ENCODE results near the gene CEMIP.
A peak's percentile ranks its signal among the peaks of the same experiment; 100 is the strongest.

The CEMIP gene

GRCh38 chr15:80778964-80779657, at the start of gene CEMIP:
Gene CEMIP, plus strand, starts transcription at chr15:80779370. Its CDS starts 94,510 bp downstream, at chr15:80873880.
- DNase-seq (ENCODE audit: low spot score), result peak; percentile 49

GRCh38 chr15:80730387-80730786, 48.8 kb upstream of the CEMIP start:
- no peak for DNase-seq (ENCODE audit: low spot score)

- DNase-seq (ENCODE audit: low spot score), result no peak
Observed at GRCh38 chr15:80730926-80731325, 48.2 kb upstream of the CEMIP start.

- no peak for DNase-seq (ENCODE audit: low spot score)
Observed at GRCh38 chr15:80732167-80732566, 47.0 kb upstream of the CEMIP start.

- DNase-seq (ENCODE audit: low spot score), result no peak
Observed at GRCh38 chr15:80732818-80733217, 46.4 kb upstream of the CEMIP start.

GRCh38 chr15:80733460-80733859, 45.7 kb upstream of the CEMIP start:
- no peak for DNase-seq (ENCODE audit: low spot score)

- DNase-seq (ENCODE audit: low spot score), result peak; percentile 20
Observed at GRCh38 chr15:80735344-80735743, 43.8 kb upstream of the CEMIP start.

GRCh38 chr15:80736560-80736959, 42.6 kb upstream of the CEMIP start:
- DNase-seq (ENCODE audit: low spot score), result no peak

GRCh38 chr15:80739919-80740318, 39.3 kb upstream of the CEMIP start:
- no peak for DNase-seq (ENCODE audit: low spot score)

- DNase-seq (ENCODE audit: low spot score), result no peak
Observed at GRCh38 chr15:80742081-80742480, 37.1 kb upstream of the CEMIP start.

- DNase-seq (ENCODE audit: low spot score), result no peak
Observed at GRCh38 chr15:80743189-80743833, 35.9 kb upstream of the CEMIP start.

- peak; percentile 12 for DNase-seq (ENCODE audit: low spot score)
Observed at GRCh38 chr15:80744415-80744814, 34.8 kb upstream of the CEMIP start.

- peak; percentile 39 for DNase-seq (ENCODE audit: low spot score)
Observed at GRCh38 chr15:80744826-80745225, 34.3 kb upstream of the CEMIP start.

GRCh38 chr15:80745888-80746287, 33.3 kb upstream of the CEMIP start:
- DNase-seq (ENCODE audit: low spot score), result no peak

GRCh38 chr15:80747317-80748053, 31.7 kb upstream of the CEMIP start:
- no peak for DNase-seq (ENCODE audit: low spot score)

- DNase-seq (ENCODE audit: low spot score), result no peak
Observed at GRCh38 chr15:80749589-80749988, 29.6 kb upstream of the CEMIP start.

GRCh38 chr15:80750575-80750974, 28.6 kb upstream of the CEMIP start:
- peak; percentile 42 for DNase-seq (ENCODE audit: low spot score)

GRCh38 chr15:80752204-80752603, 27.0 kb upstream of the CEMIP start:
- DNase-seq (ENCODE audit: low spot score), result no peak

GRCh38 chr15:80753161-80753560, 26.0 kb upstream of the CEMIP start:
- DNase-seq (ENCODE audit: low spot score), result no peak

- no peak for DNase-seq (ENCODE audit: low spot score)
Observed at GRCh38 chr15:80754014-80754413, 25.2 kb upstream of the CEMIP start.

- DNase-seq (ENCODE audit: low spot score), result no peak
Observed at GRCh38 chr15:80755885-80756284, 23.3 kb upstream of the CEMIP start.

- no peak for DNase-seq (ENCODE audit: low spot score)
Observed at GRCh38 chr15:80758130-80758745, 20.9 kb upstream of the CEMIP start.

GRCh38 chr15:80760960-80761359, 18.2 kb upstream of the CEMIP start:
- DNase-seq (ENCODE audit: low spot score), result no peak

Data from putamen (tissue), 1 donor.